NCI-H82 (cell line): ENCODE measurements around the gene LCE2A.
A peak's percentile ranks its signal among the peaks of the same experiment; 100 is the strongest.
"Not testable (repeated sequence)": the region's sequence is repeated elsewhere in the genome, so short reads cannot be mapped to it uniquely, and the experiment has no call there.

ENCODE experiments used
- DNase-seq: peaks from one replicate; lab custom pipeline; 2025; lab: John Stamatoyannopoulos, UW

The LCE2A gene

GRCh38 chr1:152697701-152698600, at the start of gene LCE2A:
TSS of gene LCE2A (plus strand) at chr1:152698345. CDS start at chr1:152698902, 557 bp downstream.
- no peak for DNase-seq

GRCh38 chr1:152654110-152654509, 44.0 kb upstream of the LCE2A start:
- DNase-seq: peak; percentile 81

- DNase-seq: no peak
Measured at GRCh38 chr1:152656459-152656858, 41.7 kb upstream of the LCE2A start.

- DNase-seq: no peak
Measured at GRCh38 chr1:152657677-152658076, 40.5 kb upstream of the LCE2A start.

GRCh38 chr1:152658649-152659048, 39.5 kb upstream of the LCE2A start:
- no peak for DNase-seq

- DNase-seq: no peak
Measured at GRCh38 chr1:152663098-152663497, 35.0 kb upstream of the LCE2A start, which contains the start of gene LCE2D. TSS of gene LCE2D (plus strand) at chr1:152663380. CDS start at chr1:152664106, 726 bp downstream.

- DNase-seq: not testable (repeated sequence)
Measured at GRCh38 chr1:152666171-152666570, 32.0 kb upstream of the LCE2A start.

- no peak for DNase-seq
Measured at GRCh38 chr1:152667648-152668047, 30.5 kb upstream of the LCE2A start.

GRCh38 chr1:152673016-152673415, 25.1 kb upstream of the LCE2A start:
- no peak for DNase-seq

GRCh38 chr1:152674983-152675382, 23.2 kb upstream of the LCE2A start, which contains the start of gene LCE2C:
TSS of gene LCE2C (plus strand) at chr1:152675279. CDS start at chr1:152676016, 737 bp downstream.
- not testable (repeated sequence) for DNase-seq

- DNase-seq: no peak
Measured at GRCh38 chr1:152679459-152679858, 18.7 kb upstream of the LCE2A start.

GRCh38 chr1:152681616-152682015, 16.5 kb upstream of the LCE2A start:
- DNase-seq: peak; percentile 13

GRCh38 chr1:152683846-152684245, 14.3 kb upstream of the LCE2A start:
- DNase-seq: no peak

- DNase-seq: not testable (repeated sequence)
Measured at GRCh38 chr1:152685823-152686222, 12.3 kb upstream of the LCE2A start, which contains the start of gene LCE2B. TSS of gene LCE2B (plus strand) at chr1:152686123. CDS start at chr1:152686844, 721 bp downstream.

GRCh38 chr1:152699746-152700145, 1.6 kb downstream of the LCE2A start:
- no peak for DNase-seq

GRCh38 chr1:152707860-152708259, 9.7 kb downstream of the LCE2A start, which contains the start of gene LCE4A:
TSS of gene LCE4A (plus strand) at chr1:152708160. CDS start at chr1:152709076, 916 bp downstream.
- DNase-seq: no peak

GRCh38 chr1:152718238-152718637, 20.1 kb downstream of the LCE2A start:
- no peak for DNase-seq

GRCh38 chr1:152725261-152725660, 27.1 kb downstream of the LCE2A start:
- no peak for DNase-seq

GRCh38 chr1:152728986-152729385, 30.8 kb downstream of the LCE2A start:
- DNase-seq: no peak

GRCh38 chr1:152735648-152736047, 37.5 kb downstream of the LCE2A start:
- DNase-seq: peak; percentile 18

GRCh38 chr1:152737997-152738396, 39.9 kb downstream of the LCE2A start:
- no peak for DNase-seq

GRCh38 chr1:152739841-152740240, 41.7 kb downstream of the LCE2A start:
- DNase-seq: no peak

GRCh38 chr1:152741656-152742055, 43.5 kb downstream of the LCE2A start:
- no peak for DNase-seq
